ENCODE measurements around the gene PDCD11. TPM values are rescaled to one million over a fixed set of nuclear protein-coding genes. Genes with fewer than 3 reads are reported as not detected.

Gene PDCD11
- total RNA-seq, 4 donors from 2014 or later = 26.4 to 38.3 (median 29.3) TPM

- TF ChIP-seq, protein P1, sequence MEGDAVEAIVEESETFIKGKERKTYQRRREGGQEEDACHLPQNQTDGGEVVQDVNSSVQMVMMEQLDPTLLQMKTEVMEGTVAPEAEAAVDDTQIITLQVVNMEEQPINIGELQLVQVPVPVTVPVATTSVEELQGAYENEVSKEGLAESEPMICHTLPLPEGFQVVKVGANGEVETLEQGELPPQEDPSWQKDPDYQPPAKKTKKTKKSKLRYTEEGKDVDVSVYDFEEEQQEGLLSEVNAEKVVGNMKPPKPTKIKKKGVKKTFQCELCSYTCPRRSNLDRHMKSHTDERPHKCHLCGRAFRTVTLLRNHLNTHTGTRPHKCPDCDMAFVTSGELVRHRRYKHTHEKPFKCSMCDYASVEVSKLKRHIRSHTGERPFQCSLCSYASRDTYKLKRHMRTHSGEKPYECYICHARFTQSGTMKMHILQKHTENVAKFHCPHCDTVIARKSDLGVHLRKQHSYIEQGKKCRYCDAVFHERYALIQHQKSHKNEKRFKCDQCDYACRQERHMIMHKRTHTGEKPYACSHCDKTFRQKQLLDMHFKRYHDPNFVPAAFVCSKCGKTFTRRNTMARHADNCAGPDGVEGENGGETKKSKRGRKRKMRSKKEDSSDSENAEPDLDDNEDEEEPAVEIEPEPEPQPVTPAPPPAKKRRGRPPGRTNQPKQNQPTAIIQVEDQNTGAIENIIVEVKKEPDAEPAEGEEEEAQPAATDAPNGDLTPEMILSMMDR (IDR thresholded peaks at IDR 0.05) = no peak
- TF ChIP-seq POLR2AphosphoS5 (IDR thresholded peaks at IDR 0.05) = no peak
- no peak for TF ChIP-seq EP300 (IDR thresholded peaks at IDR 0.05)
- no peak for TF ChIP-seq POLR2A (IDR thresholded peaks at IDR 0.05)
- Histone ChIP-seq H3K4me3 (no peak overlapping the region), H3K36me3 (peaks cover 84% of the 10 kb centered on the region), H3K27me3 (no peaks in the 10 kb centered on the region), H3K9me3 (no peaks in the 10 kb centered on the region), H3K27ac (no peak overlapping the region), H3K4me1 (no peaks in the 10 kb centered on the region)
- DNase-seq (ENCODE audit: low spot score in 2 of 2) = no peak
- WGBS = 89% methylated on average over 8 of the region's 8 CpGs
Measured at GRCh38 chr10:103431902-103432301, 35.5 kb downstream of the PDCD11 start.

- Histone ChIP-seq H3K4me1 (no peaks in the 10 kb centered on the region), H3K36me3 (peaks cover 85% of the 10 kb centered on the region), H3K4me3 (no peak overlapping the region), H3K9me3 (no peaks in the 10 kb centered on the region), H3K27me3 (no peaks in the 10 kb centered on the region), H3K27ac (no peak overlapping the region)
- WGBS = 86% methylated on average over 2 of the region's 2 CpGs
- DNase-seq (ENCODE audit: low spot score in 2 of 2) = no peak
- TF ChIP-seq, protein P1 (IDR thresholded peaks at IDR 0.05) = no peak
- no peak for TF ChIP-seq POLR2AphosphoS5 (IDR thresholded peaks at IDR 0.05)
- no peak for TF ChIP-seq POLR2A (IDR thresholded peaks at IDR 0.05)
- no peak for TF ChIP-seq EP300 (IDR thresholded peaks at IDR 0.05)
Measured at GRCh38 chr10:103433858-103434257, 37.4 kb downstream of the PDCD11 start.

GRCh38 chr10:103439776-103440175 is 43.4 kb downstream of the PDCD11 start:
- Histone ChIP-seq H3K36me3 (peaks cover 94% of the 10 kb centered on the region), H3K4me1 (peaks cover 3% of the 10 kb centered on the region), H3K4me3 (no peak overlapping the region), H3K9me3 (no peaks in the 10 kb centered on the region), H3K27ac (no peak overlapping the region), H3K27me3 (no peaks in the 10 kb centered on the region)
- 90% methylated on average over 4 of the region's 4 CpGs for WGBS
- DNase-seq (ENCODE audit: low spot score in 2 of 2) = no peak
- TF ChIP-seq EP300 (IDR thresholded peaks at IDR 0.05) (no peak), POLR2AphosphoS5 (IDR thresholded peaks at IDR 0.05) (no peak), POLR2A (IDR thresholded peaks at IDR 0.05) (no peak)
- TF ChIP-seq, protein P1 (IDR thresholded peaks at IDR 0.05) = no peak

DNA sequence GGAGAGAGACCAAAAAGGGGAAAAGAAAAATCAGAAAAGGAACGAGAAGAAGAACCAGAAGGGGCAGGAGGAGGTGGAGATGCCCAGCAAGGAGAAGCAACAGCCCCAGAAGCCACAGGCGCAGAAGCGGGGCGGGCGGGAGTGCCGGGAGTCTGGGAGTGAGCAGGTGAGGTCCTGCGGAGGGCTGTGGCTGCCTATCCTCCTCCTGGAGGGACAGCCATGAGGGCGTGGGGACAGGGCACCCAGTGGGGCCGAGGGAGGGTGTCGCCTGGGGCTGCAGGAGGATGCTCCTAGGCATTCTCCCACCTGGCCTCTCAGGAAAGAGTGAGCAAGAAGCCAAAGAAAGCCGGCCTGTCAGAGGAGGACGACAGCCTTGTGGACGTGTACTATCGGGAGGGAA is 44.0 kb downstream of the PDCD11 start:
- Histone ChIP-seq H3K4me3 (no peak overlapping the region), H3K36me3 (peaks cover 97% of the 10 kb centered on the region), H3K27me3 (no peaks in the 10 kb centered on the region), H3K9me3 (no peaks in the 10 kb centered on the region), H3K27ac (no peak overlapping the region), H3K4me1 (peaks cover 8% of the 10 kb centered on the region)
- WGBS = 89% methylated on average over 14 of the region's 14 CpGs
- DNase-seq (ENCODE audit: low spot score in 2 of 2) = no peak
- no peak for TF ChIP-seq POLR2A (IDR thresholded peaks at IDR 0.05)

DNA sequence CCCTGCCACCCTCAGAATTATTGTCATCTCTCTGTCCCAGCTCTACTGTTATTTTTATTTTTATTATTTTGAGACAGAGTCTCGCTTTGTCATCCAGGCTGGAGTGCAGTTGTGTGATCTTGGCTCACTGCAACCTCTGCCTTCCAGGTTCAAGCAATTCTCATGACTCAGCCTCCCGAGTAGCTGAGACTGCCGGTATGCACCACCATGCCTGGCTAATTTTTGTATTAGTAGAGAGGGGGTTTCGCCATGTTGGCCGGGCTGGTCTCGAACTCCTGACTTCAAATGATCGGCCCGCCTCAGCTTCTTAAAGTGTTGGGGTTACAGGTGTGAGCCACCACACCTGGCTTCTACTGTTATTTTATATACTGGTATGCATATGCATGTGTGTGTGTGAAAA is 44.8 kb downstream of the PDCD11 start:
- TF ChIP-seq, protein P1 (IDR thresholded peaks at IDR 0.05) = no peak
- TF ChIP-seq POLR2AphosphoS5 (IDR thresholded peaks at IDR 0.05) = no peak
- no peak overlapping the region for H3K4me3 ChIP-seq
- no peak for DNase-seq (ENCODE audit: low spot score in 2 of 2)
- H3K27ac ChIP-seq = no peak overlapping the region
- H3K36me3 ChIP-seq = peaks cover 97% of the 10 kb centered on the region
- no peaks in the 10 kb centered on the region for H3K9me3 ChIP-seq
- H3K27me3 ChIP-seq = no peaks in the 10 kb centered on the region
- peaks cover 16% of the 10 kb centered on the region for H3K4me1 ChIP-seq
- 91% methylated on average over 8 of the region's 8 CpGs for WGBS

- no peak for DNase-seq (ENCODE audit: low spot score in 2 of 2)
- WGBS = 81% methylated on average over 3 of the region's 8 CpGs
- H3K9me3 ChIP-seq = no peaks in the 10 kb centered on the region
- no peaks in the 10 kb centered on the region for H3K27me3 ChIP-seq
- no peak overlapping the region for H3K4me3 ChIP-seq
- H3K27ac ChIP-seq = no peak overlapping the region
- TF ChIP-seq EP300 (IDR thresholded peaks at IDR 0.05) (no peak), POLR2A (IDR thresholded peaks at IDR 0.05) (no peak), POLR2AphosphoS5 (IDR thresholded peaks at IDR 0.05) (no peak)
- TF ChIP-seq, protein P1 (IDR thresholded peaks at IDR 0.05) = no peak
- peaks cover 97% of the 10 kb centered on the region for H3K36me3 ChIP-seq
- peaks cover 20% of the 10 kb centered on the region for H3K4me1 ChIP-seq
Measured at GRCh38 chr10:103441611-103442010, 45.2 kb downstream of the PDCD11 start.

Data from suprapubic skin (tissue), 4 donors.